ENCODE measurements around the gene UMODL1.

The UMODL1 gene

GRCh38 chr21:42107177-42107880 is 36.2 kb downstream of the UMODL1 start:
- no peak for TF ChIP-seq CTCF (IDR thresholded peaks at IDR 0.05)

- TF ChIP-seq CTCF (IDR thresholded peaks at IDR 0.05) = peak; percentile 77
Observed at GRCh38 chr21:42107881-42108553, 36.9 kb downstream of the UMODL1 start.

DNA sequence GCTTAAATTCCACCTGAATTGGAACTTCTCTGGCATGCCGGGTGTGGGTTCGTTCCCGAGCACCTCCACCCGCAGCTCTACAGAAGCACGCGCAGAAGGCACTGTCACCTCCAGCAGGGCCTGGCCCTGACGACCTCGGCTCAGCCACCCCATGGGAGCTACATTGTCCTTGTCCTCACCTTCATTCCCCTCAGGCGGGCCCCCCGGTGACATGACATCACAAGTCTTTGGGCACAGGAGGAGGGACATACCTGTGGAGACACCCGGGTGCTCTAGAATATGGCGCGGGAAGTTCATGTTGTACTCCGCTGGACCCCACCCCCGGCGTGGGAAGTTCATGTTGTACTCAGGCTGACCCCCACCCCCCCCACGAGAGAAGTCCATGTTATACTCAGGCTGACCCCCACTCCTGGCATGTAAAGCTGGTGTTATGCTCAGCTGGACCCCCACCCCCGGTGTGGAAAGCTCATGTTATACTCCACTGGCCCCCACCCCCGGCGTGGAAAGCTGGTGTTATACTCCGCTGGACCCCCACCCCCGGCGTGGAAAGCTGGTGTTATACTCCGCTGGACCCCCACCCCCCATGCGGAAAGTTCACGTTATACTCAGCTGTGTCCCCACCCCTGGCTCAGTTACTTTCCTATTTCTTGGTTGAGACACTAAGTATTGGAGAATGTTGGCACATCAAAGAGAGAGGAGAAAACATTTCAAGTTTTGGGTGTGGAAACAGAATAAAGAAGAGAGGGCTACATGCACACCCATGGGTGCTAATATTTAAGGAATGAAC is 37.6 kb downstream of the UMODL1 start:
- TF ChIP-seq CTCF (IDR thresholded peaks at IDR 0.05) = no peak

DNA sequence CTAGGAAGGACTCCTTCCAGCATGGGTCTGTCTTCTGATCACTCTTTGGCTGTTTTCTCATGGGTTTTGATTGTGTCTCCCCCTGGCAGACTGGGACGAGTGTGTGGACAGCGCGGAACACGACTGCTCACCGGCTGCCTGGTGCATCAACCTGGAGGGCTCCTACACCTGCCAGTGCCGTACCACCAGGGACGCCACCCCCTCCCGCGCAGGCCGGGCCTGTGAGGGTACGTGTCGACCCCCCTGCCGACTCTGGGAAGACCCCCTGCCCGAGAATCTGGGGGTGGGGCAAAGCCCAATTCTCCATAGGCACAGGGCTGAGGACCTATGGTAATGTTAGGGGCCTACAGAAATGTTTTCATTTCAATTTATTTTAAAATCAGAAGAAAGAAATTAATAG is 38.4 kb downstream of the UMODL1 start:
- no peak for TF ChIP-seq CTCF (IDR thresholded peaks at IDR 0.05)

GRCh38 chr21:42109873-42110525 is 38.9 kb downstream of the UMODL1 start:
- TF ChIP-seq CTCF (IDR thresholded peaks at IDR 0.05) = no peak

GRCh38 chr21:42110691-42111469 is 39.8 kb downstream of the UMODL1 start:
- no peak for TF ChIP-seq CTCF (IDR thresholded peaks at IDR 0.05)

DNA sequence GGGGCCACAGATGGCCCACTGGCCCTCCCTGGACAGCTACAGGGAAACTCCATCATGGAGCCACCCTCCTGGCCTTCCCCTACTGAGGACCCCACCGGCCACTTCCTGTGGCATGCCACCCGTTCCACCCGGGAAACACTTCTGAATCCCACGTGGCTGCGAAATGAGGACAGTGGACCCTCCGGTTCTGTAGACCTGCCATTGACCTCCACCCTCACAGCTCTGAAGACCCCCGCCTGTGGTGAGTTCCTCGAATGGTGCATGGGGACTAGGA is 40.3 kb downstream of the UMODL1 start:
- TF ChIP-seq CTCF (IDR thresholded peaks at IDR 0.05) = no peak

Data from LNCAP (cell line).